Activated CD4-positive, alpha-beta T cell treated with anti-CD3 and anti-CD28 coated beads, Interleukin-2, amount 50 U/mL, for 24 hours (primary cell): ENCODE results near the gene RAB7B.
"Not testable (repeated sequence)": the region's sequence is repeated elsewhere in the genome, so short reads cannot be mapped to it uniquely, and the experiment has no call there.

ENCODE experiments used
- DNase-seq, 2 donors: peaks; one replicate each; pipeline ENCODE4 v3.0.0-alpha.2; 2020; ENCODE audit warnings: low read depth in 1 of 2, low spot score in 1 of 2

RAB7B gene

GRCh38 chr1:206002871-206003801, at the start of gene RAB7B:
Gene RAB7B, minus strand, starts transcription at chr1:206003395. Its CDS starts 9,260 bp downstream, at chr1:205994135.
- DNase-seq: no peak

GRCh38 chr1:206052231-206052865, 49.2 kb upstream of the RAB7B start:
- DNase-seq: not testable (repeated sequence)

- DNase-seq: peak; percentile 13 to 54
Measured at GRCh38 chr1:206050655-206051235, 47.5 kb upstream of the RAB7B start.

- no peak for DNase-seq
Measured at GRCh38 chr1:206049919-206050600, 46.9 kb upstream of the RAB7B start.

GRCh38 chr1:206049293-206049692, 46.1 kb upstream of the RAB7B start:
- DNase-seq: no peak

GRCh38 chr1:206048582-206048981, 45.4 kb upstream of the RAB7B start:
- DNase-seq: no peak

GRCh38 chr1:206047271-206047670, 44.1 kb upstream of the RAB7B start:
- DNase-seq: no peak

- DNase-seq: no peak
Measured at GRCh38 chr1:206041640-206042039, 38.4 kb upstream of the RAB7B start.

- no peak for DNase-seq
Measured at GRCh38 chr1:206040328-206040727, 37.1 kb upstream of the RAB7B start.

- no peak for DNase-seq
Measured at GRCh38 chr1:206039046-206039973, 36.1 kb upstream of the RAB7B start.

GRCh38 chr1:206037581-206037980, 34.4 kb upstream of the RAB7B start:
- no peak for DNase-seq

GRCh38 chr1:206036663-206037455, 33.7 kb upstream of the RAB7B start:
- no peak for DNase-seq

GRCh38 chr1:206035027-206035426, 31.8 kb upstream of the RAB7B start:
- no peak for DNase-seq

- no peak for DNase-seq
Measured at GRCh38 chr1:206032380-206033140, 29.4 kb upstream of the RAB7B start.

- DNase-seq: peak in 1 of 2 donors; percentile 63
Measured at GRCh38 chr1:206030714-206031113, 27.5 kb upstream of the RAB7B start.

- DNase-seq: no peak
Measured at GRCh38 chr1:206030191-206030590, 27.0 kb upstream of the RAB7B start.

- DNase-seq: no peak
Measured at GRCh38 chr1:206029484-206029883, 26.3 kb upstream of the RAB7B start.

- DNase-seq: no peak
Measured at GRCh38 chr1:206025283-206025820, 22.2 kb upstream of the RAB7B start.
